Activated CD8-positive, alpha-beta memory T cell treated with anti-CD3 and anti-CD28 coated beads for 1 hour (primary cell): Measurements from ENCODE around the gene KCNJ12.
"Not testable (repeated sequence)": the region's sequence is repeated elsewhere in the genome, so short reads cannot be mapped to it uniquely, and the experiment has no call there.

Source experiments
- DNase-seq, 2 donors: peaks; one replicate each; pipeline ENCODE4 v3.0.0-alpha.2; 2020; ENCODE audit warnings: low read depth in 1 of 2; ENCODE audit errors: extremely low read depth in 1 of 2

KCNJ12 gene

GRCh38 chr17:21381076-21381706, 5.0 kb downstream of the KCNJ12 start:
- DNase-seq: no peak

- no peak for DNase-seq
Observed at GRCh38 chr17:21382560-21383495, 6.7 kb downstream of the KCNJ12 start.

GRCh38 chr17:21385281-21385845, 9.2 kb downstream of the KCNJ12 start:
- DNase-seq: no peak

- DNase-seq: no peak
Observed at GRCh38 chr17:21387616-21388015, 11.5 kb downstream of the KCNJ12 start.

GRCh38 chr17:21388066-21388465, 11.9 kb downstream of the KCNJ12 start:
- DNase-seq: no peak

- no peak for DNase-seq
Observed at GRCh38 chr17:21388944-21389343, 12.8 kb downstream of the KCNJ12 start.

GRCh38 chr17:21389394-21389793, 13.2 kb downstream of the KCNJ12 start:
- no peak for DNase-seq

- no peak for DNase-seq
Observed at GRCh38 chr17:21390294-21390693, 14.1 kb downstream of the KCNJ12 start.

- DNase-seq: no peak
Observed at GRCh38 chr17:21392266-21392665, 16.1 kb downstream of the KCNJ12 start.

GRCh38 chr17:21394265-21394664, 18.1 kb downstream of the KCNJ12 start:
- DNase-seq: no peak

- DNase-seq: no peak
Observed at GRCh38 chr17:21395764-21396163, 19.6 kb downstream of the KCNJ12 start.

- DNase-seq: no peak
Observed at GRCh38 chr17:21396237-21396636, 20.1 kb downstream of the KCNJ12 start.

- no peak for DNase-seq
Observed at GRCh38 chr17:21397341-21398190, 21.4 kb downstream of the KCNJ12 start.

- DNase-seq: no peak
Observed at GRCh38 chr17:21399474-21400186, 23.5 kb downstream of the KCNJ12 start.

GRCh38 chr17:21400187-21400569, 24.0 kb downstream of the KCNJ12 start:
- DNase-seq: not testable (repeated sequence)

- DNase-seq: no peak
Observed at GRCh38 chr17:21400816-21401593, 24.8 kb downstream of the KCNJ12 start.

GRCh38 chr17:21402166-21402571, 26.0 kb downstream of the KCNJ12 start:
- not testable (repeated sequence) for DNase-seq

- DNase-seq: not testable (repeated sequence)
Observed at GRCh38 chr17:21402926-21403325, 26.8 kb downstream of the KCNJ12 start.

GRCh38 chr17:21404106-21404505, 27.9 kb downstream of the KCNJ12 start:
- DNase-seq: not testable (repeated sequence)
